Epithelial cell of prostate (primary cell): ENCODE measurements around the gene ZNF792.
"Not testable (repeated sequence)": the region's sequence is repeated elsewhere in the genome, so short reads cannot be mapped to it uniquely, and the experiment has no call there.

Source experiments
- DNase-seq: peaks from one replicate; pipeline ENCODE4 v3.0.0-alpha.2; 2011; ENCODE audit warnings: low read depth, low spot score
- H3K27ac ChIP-seq: fragments of 450-650 bp; 2 replicates; pipeline ENCODE4 v1.5.1; 2017; ENCODE audit warnings: mild to moderate bottlenecking

ZNF792 gene

DNA sequence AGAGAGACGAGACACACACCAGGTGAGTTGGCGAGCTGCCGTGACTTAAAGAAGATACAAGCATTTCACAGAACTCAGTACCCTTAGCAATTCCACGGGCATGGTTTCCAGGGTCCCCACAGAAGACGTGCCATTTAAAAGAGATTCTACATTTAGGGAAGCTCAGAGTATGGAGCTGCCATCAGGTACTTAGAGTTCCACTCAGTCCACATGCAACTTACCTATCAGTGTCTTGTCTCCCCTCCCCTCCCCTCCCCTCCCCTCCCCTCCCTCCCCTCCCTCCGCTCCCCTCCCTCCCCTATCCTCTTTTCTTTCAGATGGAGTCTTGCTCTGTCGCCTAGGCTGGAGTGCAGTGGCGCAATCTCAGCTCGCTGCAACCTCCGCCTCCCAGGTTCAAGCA, 25.1 kb downstream of the ZNF792 start:
- DNase-seq, result no peak
- no peak overlapping the region for H3K27ac ChIP-seq

- DNase-seq, result no peak
- H3K27ac ChIP-seq, result no peak overlapping the region
Measured at GRCh38 chr19:34936184-34936583, 27.8 kb downstream of the ZNF792 start.

GRCh38 chr19:34932494-34932893, 31.5 kb downstream of the ZNF792 start:
- no peak for DNase-seq
- H3K27ac ChIP-seq, result no peak overlapping the region

GRCh38 chr19:34926685-34927375, 37.2 kb downstream of the ZNF792 start, which contains the start of gene ZNF30:
TSS of gene ZNF30 (plus strand) at chr19:34926903. CDS start at chr19:34929948, 3,045 bp downstream.
- H3K27ac ChIP-seq, result peak within 1 kb of the TSS; percentile 66
- peak; percentile 31 for DNase-seq

DNA sequence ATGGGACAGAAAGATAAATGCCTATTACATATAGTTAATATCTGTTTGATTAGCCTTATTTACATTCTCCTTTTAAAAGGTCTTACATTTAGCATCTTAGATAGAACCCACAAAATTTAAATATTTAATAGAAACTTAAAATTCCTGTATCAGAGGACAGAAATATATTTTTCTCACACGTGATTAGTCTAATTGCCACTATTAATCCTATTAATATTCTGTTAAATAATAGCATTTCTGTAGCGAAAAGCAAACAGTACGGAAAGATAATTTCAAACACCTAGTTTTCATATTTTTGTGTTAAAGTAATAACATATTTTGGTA, 37.7 kb downstream of the ZNF792 start:
- H3K27ac ChIP-seq, result peak overlapping the region; percentile 66
- no peak for DNase-seq

GRCh38 chr19:34925278-34925855, 38.7 kb downstream of the ZNF792 start:
- DNase-seq, result no peak
- H3K27ac ChIP-seq, result no peak overlapping the region

DNA sequence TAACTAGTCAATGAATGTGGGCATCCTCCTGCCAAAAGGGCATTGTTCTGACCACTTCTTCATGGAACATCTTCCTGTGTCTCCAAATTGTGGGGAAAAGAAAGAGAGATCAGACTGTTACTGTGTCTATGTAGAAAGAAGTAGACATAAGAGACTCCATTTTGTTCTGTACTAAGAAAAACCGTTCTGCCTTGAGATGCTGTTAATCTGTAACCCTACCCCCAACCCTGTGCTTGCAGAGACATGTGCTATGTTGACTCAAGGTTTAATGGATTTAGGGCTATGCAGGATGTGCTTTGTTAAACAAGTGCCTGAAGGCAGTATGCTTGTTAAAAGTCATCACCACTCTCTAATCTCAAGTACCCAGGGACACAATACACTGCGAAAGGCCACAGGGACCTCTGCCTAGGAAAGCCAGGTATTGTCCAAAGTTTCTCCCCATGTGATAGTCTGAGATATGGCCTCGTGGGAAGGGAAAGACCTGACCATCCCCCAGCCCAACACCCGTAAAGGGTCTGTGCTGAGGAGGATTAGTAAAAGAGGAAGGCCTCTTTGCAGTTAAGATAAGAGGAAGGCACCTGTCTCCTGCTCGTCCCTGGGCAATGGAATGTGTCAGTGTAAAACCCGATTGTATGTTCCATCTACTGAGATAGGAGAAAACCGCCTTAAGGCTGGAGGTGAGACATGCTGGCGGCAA, 43.8 kb downstream of the ZNF792 start:
- not testable (repeated sequence) for DNase-seq, H3K27ac ChIP-seq

GRCh38 chr19:34918190-34918589, 45.8 kb downstream of the ZNF792 start:
- no peak overlapping the region for H3K27ac ChIP-seq
- no peak for DNase-seq

- not testable (repeated sequence) for DNase-seq, H3K27ac ChIP-seq
Measured at GRCh38 chr19:34917144-34917543, 46.9 kb downstream of the ZNF792 start.

GRCh38 chr19:34910770-34911169, 53.3 kb downstream of the ZNF792 start:
- no peak for DNase-seq
- no peak overlapping the region for H3K27ac ChIP-seq
